Frontal cortex (tissue), 4 donors: Measurements from ENCODE around the gene TTLL5. TPM values are rescaled to one million over a fixed set of nuclear protein-coding genes. Genes with fewer than 3 reads are reported as not detected.

Experiments
- DNase-seq, 2 donors: peaks; one replicate each; pipeline ENCODE4 v3.0.0; 2012; ENCODE audit warnings: low spot score in 2 of 2
- FAIRE-seq: peaks from 2 replicates; lab custom pipeline; 2012; peaks lifted over from hg19 to GRCh38; lab: Jason Lieb, UNC
- total RNA-seq: library from RNA; depleted of rRNA; stranded (reverse); fragments of >200 nt; gene quantifications from one replicate; pipeline ENCODE4 v1.2.3, GENCODE V29; 2014
- donor health status: control.
- donor health status: control.
- donor health status: control.

Gene TTLL5
- total RNA-seq, 1 donor from 2014 or later: 35.1 TPM

DNA sequence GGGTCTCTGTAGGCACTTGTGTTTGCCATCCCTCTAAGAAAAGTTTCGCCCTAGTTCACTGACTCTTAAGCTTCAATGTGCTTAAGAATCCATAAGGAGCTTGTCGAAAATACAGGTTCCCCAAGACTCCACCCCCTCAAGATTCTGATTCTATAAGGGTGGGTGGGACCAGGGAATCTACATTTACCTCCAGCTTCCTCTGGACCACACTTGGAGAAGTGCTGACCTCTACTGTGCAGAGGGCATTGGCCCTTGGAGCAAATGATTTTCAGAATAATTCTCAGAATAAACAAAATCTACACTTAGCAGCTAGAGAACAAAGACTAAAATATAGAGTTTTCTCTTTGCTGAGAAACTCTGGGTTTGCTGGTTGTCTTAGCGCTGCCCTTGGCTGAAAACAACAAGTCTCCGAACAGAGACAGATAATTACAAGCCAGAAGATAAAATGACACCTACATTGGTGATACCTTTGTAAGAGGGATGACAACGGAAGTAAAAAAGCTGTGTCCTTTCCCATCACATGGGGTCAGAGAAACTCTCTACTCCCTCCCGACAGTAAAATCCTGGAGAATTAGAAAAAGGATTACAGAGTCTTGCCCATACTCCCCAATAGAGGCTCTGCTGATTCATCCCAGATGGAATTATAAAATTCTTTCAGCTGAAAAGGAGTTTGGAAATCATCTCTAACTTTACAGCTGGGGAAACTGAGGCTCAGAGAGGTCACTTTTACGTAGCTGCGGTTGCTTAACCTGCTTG lies 316.0 kb downstream of the TTLL5 start:
- FAIRE-seq: no peak

DNA sequence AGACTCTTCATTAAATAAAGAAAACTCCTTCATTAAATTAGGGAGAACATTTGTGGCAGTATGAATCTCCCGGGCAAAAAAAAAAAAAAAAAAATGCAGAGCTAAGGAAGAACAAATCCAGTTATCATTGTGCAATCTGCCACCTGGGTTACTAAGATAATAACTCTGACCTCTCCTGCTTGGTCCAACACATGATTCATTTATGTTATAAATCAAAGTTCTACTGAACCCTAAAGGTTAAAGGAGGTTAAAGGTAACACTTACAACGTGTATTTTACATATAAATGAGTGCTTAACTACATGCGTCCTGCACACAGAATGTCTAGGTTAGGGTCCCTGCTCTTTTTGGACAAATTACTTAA lies 316.5 kb downstream of the TTLL5 start:
- FAIRE-seq (no peak), DNase-seq (no peak)

More for the DNA sequence above, 316.0 kb downstream of the TTLL5 start:
- DNase-seq: no peak

GRCh38 chr14:75978249-75978731 lies 317.2 kb downstream of the TTLL5 start:
- FAIRE-seq (no peak), DNase-seq (no peak)

- DNase-seq: peak in 1 of 2 donors; percentile 62
- FAIRE-seq: no peak
These were observed 318.1 kb downstream of the TTLL5 start for GRCh38 chr14:75979071-75979571.

GRCh38 chr14:75979648-75980565 lies 318.9 kb downstream of the TTLL5 start:
- DNase-seq: peak in 1 of 2 donors; percentile 44

DNA sequence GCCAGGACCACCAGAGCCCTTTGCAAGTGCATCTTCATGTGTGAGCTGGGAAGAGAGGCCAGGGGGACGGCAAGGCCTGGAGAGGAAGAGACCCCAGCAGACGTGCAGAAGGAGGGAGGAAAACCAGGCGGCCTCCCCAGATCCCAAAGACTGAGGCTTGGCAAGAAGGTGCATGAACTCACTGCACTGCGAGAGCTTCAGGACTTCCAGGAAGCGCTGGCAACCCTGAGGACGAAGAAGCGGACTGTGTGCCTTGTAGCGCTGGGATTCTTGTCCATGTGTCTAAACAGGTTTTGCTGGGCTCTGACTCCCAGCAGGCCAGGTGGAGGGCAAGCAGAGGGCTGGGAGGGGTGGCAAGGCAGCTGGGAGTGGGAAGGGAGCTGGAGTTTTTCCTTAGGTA lies 319.8 kb downstream of the TTLL5 start:
- DNase-seq (no peak), FAIRE-seq (no peak)

More at GRCh38 chr14:75979648-75980565, 318.9 kb downstream of the TTLL5 start:
- no peak for FAIRE-seq

DNA sequence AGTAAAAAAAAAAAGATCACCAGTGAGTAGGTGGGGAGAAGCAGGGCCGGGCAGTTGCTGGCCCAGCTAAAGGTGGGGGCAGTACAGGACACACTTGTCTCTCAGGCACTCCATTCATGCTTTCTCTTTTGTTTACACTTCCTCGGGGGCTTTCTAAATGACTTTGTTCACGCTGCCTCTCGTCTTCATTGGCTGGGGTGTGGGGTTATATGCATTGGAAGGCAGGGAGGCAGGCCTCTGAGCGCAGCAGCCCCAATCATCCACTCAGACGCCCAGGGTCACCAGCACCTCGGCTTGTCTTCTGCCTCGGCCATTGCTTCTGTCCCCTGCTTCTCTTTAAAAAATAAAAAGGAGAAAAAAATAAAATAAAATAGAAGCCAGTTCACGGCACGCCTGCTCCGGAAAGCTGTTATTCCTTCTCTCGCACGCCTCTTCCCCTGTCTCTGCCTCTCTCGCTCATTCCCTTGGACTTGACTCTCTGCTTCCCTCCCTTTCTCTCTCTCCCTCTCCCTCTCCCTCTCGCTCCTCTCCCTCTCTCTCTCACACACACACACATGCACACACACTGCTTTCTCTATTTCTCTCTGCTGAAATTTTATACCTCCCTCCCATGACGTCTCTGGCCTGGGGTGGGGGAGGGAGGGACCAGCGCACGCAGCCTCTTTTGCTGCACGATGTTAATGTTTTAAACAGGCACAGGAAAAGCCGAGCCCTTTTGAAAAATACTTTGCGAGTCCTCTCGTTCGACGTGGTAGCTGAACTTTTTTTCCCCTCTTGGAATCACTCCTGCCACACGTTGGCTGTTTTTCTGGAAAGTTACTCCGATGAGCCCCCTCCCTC lies 320.6 kb downstream of the TTLL5 start, which contains the start of gene TGFB3:
TSS of gene TGFB3 (minus strand) at position 570 of the 840 bp plus-strand sequence. CDS start 1,102 bp downstream, outside the sequence.
- DNase-seq (peak; percentile 53 to 64), FAIRE-seq (no peak)

DNA sequence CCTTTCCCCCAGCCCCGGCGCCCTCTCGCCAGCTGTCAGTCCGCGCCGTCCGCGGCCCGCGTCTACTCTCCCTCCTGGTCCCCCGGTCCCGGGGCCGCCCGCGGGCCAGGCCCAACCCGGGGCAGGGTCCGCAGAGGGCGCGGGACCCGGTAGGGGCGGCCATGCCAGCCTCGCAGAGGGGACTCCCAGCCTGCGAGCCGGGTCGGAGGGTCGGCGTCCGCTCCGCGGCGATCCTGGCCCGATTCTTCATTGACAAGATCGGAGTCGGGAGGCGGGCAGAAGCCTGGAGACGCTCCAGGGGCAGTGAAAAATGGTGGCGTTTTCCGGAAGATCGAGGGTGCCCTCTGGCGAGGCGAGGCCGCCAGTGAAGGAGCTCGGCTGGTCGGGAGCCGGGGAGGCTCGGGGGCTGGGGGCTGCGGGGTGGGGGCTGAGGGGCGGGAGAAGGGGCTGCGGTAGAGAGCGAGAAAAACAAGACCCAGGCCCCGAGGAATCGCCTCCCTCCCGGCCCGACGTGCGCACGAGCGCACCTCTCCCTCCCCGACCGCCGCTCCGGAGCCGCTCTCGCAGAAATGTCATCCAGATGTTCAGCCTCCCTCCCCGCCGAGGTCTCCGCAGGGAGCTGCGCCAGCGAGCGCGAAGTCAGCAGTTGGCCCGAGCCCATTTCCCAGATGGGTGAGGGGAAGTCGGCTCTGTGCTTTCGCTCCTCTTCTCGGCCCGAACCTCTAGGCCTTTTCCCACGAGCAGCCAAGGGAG lies 321.4 kb downstream of the TTLL5 start:
- FAIRE-seq (no peak), DNase-seq (peak; percentile 79 to 86)

DNA sequence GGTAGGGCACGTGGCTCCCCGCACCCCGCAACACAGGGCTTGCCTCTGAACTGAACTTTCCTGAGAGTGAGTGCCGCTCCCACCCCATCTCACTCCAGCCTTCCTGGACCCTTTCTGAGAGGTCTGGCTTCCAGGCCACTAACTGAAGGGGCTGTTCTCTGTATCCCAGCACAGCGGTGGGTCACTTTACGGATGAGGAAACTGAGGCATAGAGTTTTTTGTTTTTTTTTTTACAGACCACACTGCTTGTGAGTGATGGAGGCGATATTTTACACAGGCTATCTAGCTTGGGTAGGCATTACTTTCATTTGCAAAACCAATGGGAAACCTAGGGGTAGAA lies 321.9 kb downstream of the TTLL5 start:
- DNase-seq (no peak), FAIRE-seq (no peak)

GRCh38 chr14:75984674-75985073 lies 323.6 kb downstream of the TTLL5 start:
- DNase-seq: no peak
- no peak for FAIRE-seq

DNA sequence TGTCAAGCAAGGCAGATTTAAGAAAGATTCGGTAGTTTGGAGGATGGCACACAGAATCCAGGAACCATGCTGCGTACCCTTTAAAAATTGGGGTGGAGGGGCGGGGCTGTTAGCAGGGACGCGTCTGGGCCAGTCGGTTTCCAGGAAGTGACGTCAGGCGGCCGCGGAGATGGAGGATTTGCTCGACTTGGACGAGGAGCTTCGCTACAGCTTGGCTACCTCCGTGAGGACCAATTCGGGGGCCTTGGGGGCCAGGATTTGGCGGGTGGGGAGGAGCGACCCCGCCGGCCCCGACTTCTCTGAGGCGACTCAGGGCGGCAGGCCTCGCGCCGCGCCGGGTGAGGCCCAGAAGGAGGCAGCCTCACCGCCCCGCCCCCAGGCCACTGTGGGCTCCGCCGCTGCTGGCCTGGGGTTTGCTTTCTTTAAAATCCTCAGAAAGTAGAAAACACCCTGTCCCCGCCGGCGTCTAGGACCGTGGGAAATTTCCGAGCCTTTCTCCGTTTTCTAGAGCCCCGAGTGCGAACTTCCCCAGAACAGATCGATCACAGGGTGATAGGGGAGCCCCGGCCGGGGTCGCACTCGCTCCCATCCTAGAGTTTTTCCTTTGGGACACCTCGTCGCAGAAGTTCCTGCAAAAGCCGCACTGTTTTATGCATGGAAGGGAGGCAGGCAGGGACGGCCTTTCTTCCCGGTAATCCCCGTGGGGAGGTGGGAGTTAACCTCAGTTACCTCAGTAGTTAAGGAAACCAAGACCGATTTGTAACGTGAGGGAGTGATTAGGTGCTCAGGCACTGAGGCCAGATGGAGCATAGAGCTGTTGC lies 324.8 kb downstream of the TTLL5 start, which contains the start of gene IFT43:
TSS of gene IFT43 (plus strand) at position 146 of the 821 bp plus-strand sequence. CDS start at position 170, 24 bp downstream.
- DNase-seq (peak; percentile 84 to 87), FAIRE-seq (no peak)

GRCh38 chr14:75986439-75986765 lies 325.4 kb downstream of the TTLL5 start:
- no peak for FAIRE-seq

DNA sequence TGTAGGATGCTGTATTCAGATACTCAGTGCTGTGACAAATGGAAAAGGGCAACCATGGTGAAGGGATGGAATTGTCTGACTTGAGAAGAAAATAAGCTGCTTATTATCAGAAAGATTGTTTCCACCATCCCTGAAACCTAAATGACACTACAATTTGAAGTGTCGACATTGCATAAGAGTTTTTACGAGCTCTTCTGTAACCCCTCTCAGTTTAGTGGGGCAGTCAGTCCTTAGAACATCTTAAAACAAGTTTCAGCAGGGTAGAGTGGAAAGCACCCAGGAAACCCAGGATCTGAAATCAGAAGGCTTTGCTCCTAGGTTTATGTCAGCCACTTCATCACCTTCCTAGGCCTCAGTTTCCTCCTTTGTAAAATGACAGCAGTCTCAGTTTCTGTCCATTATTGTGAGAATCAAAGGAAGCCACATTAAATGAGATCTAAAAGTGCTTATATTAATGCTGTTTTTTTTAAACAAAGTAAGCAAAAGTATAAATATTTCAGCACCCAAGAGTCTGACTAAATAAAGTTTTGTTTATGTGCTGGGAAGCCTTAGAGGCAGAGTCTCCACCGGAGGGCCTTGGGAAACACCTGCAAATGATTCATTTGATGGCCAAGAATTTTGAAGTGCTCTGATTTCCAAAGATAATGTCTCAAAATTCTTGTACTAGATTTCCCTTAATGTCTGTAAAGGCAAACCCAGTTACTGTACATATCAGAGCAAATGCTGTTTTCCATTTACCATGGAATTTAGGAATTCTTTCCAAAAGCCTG lies 326.3 kb downstream of the TTLL5 start:
- FAIRE-seq: no peak
- DNase-seq: no peak

More at GRCh38 chr14:75986439-75986765, 325.4 kb downstream of the TTLL5 start:
- DNase-seq: no peak

DNA sequence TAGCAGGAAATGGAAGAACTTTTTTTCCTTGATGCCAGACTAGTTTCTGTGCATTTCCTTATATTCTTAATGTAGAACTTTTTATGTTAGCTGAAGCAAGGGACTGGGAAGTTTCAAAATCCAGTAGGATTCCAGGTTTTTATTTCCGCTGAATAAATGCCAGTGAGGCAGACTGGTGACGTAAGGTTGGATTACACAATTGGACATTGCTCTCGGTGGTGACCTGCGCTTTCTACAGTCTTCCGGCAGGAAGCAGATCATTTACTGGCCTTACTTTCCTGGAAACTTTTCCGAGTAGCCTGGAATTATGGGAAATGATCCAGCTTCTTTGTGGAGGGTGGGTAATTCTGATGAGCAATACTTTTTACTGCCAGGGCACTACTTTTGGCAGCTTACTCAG lies 328.1 kb downstream of the TTLL5 start:
- FAIRE-seq: no peak

GRCh38 chr14:75990297-75990696 lies 329.3 kb downstream of the TTLL5 start:
- DNase-seq: no peak
- FAIRE-seq: no peak

More for the DNA sequence above, 328.1 kb downstream of the TTLL5 start:
- no peak for DNase-seq

GRCh38 chr14:75991753-75992152 lies 330.7 kb downstream of the TTLL5 start:
- no peak for DNase-seq
- FAIRE-seq: no peak

DNA sequence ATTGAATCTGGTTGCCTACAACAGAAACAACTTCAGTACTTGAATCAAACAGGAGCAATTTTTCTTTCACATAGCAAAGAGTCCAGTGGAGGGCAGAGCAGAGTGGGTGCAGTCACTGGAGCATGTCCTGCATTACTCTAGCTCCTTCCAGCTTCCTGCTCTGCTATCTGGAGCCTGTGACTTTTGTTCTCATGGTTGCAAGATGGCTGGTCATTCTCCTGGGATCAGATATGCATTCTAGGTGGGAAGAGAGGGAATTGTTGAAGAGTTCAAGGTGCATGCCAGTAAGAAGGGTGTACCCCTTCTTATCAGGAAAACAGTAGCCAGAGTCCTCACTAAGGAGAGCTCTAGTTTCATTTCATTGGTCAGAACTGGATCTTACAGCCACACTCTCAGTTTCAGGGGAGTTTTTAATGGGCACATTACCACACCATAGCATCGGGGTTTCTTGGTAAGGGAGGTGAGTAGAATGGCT lies 332.6 kb downstream of the TTLL5 start:
- FAIRE-seq: no peak

More for the DNA sequence above, 332.6 kb downstream of the TTLL5 start:
- DNase-seq: no peak
